Ecto neural progenitor cell (in vitro differentiated cells): ENCODE measurements around the gene SLC13A3.

ENCODE experiments used
- DNase-seq: peaks from one replicate; pipeline ENCODE4 v3.0.0-alpha.2; 2018; ENCODE audit warnings: low spot score

The SLC13A3 gene

DNA sequence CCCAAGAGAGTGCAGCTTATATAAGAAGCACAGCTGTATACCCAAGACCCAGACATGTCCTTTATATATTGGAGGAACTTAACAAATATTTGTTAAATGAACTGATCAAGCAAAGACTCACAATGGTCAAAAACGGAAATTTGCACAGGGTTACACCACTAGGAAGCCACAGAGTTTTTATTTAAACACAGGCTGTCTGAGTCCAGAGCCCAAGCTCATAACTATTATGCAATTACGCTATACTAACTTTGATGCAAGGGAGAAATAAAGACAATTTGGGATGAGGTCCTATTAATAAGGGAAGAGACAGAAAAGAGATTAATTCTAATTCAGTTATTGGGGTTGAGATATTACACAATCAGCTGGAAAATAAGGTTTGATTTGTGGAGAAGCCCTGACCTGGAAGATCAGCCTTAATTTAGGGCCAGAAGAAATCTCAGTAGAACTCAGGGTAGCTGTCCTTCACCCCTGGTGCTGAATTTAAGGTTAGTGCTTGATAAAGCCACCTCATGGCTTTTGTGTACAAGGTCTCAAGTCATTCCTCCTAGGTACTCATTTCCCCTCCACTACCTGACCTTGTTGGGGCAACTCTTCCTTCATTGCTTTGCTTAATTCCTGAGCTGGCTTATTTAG lies 127.4 kb downstream of the SLC13A3 start:
- no peak for DNase-seq

DNA sequence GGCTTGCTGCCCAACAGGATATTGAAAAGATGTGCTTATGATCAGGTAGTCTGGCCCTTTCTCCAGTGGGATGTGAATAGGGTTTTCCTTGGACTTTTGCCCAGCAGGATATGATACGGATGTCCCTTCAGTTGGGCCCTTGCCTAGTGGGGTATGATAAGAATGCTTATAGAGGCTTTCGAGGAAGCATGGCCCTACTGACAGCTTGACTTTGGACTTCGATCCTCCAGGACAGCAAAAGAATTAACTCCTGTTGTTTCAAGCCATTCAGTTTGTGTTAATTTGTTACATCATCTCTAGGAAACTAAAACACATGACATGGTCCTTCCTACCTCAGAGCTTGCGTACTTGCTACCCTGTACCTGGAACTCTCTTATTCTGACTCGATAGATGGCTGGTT lies 128.2 kb downstream of the SLC13A3 start:
- DNase-seq, result no peak

- peak; percentile 77 for DNase-seq
Measured at GRCh38 chr20:46520976-46521579, 130.2 kb downstream of the SLC13A3 start.

DNA sequence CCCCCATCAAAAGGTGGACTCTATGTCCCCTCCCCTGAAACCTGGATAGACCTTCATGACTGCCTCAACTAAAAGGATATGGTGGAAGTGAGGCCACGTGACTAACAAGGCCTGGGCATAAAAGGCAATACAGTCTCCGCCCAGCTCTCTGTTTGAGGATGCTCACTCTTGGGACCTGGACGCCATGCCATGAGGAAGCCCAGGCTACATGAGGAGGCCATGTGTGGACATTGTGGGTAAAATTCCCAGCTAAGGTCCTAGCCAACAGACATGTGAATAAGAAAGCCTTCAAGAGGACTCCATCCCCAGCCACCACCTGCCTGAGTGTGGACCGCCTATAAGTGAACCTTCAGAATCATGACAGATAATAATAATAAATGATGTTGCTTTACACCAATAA lies 130.7 kb downstream of the SLC13A3 start:
- DNase-seq, result no peak

GRCh38 chr20:46519471-46520068 lies 131.7 kb downstream of the SLC13A3 start:
- no peak for DNase-seq

- DNase-seq, result peak; percentile 86
Measured at GRCh38 chr20:46512943-46513844, 138.1 kb downstream of the SLC13A3 start, which contains the start of gene ZNF334. Gene ZNF334, minus strand, starts transcription at chr20:46513559. Its CDS starts 1,457 bp downstream, at chr20:46512102.

- no peak for DNase-seq
Measured at GRCh38 chr20:46509523-46509922, 141.7 kb downstream of the SLC13A3 start.
